Small intestine (tissue), 7 donors: ENCODE results near the gene STRBP. TPM values are rescaled to one million over a fixed set of nuclear protein-coding genes. Genes with fewer than 3 reads are reported as not detected.

Source experiments
- DNase-seq, 2 donors: peaks; one replicate each; pipeline versions ENCODE4 v3.0.0 to v3.0.0-alpha.2; 2013
- FAIRE-seq: peaks from 2 replicates; lab custom pipeline; 2012; peaks lifted over from hg19 to GRCh38; lab: Jason Lieb, UNC
- H3K27ac ChIP-seq, 3 donors: one replicate each; pipeline ENCODE4 v1.5.1; 2013; ENCODE audit warnings: low read length in 2 of 3, mild to moderate bottlenecking in 2 of 3, control low read depth in 1 of 3, inconsistent platforms in 1 of 3, low read depth in 1 of 3, moderate library complexity in 1 of 3
- H3K27me3 ChIP-seq, 3 donors: one replicate each; pipeline ENCODE4 v1.6.1; 2013; ENCODE audit warnings: low read length in 3 of 3, inconsistent platforms in 1 of 3; ENCODE audit not compliant: control insufficient read depth in 3 of 3, insufficient read depth in 3 of 3
- H3K36me3 ChIP-seq, 3 donors: one replicate each; pipeline ENCODE4 v1.6.1; 2013; ENCODE audit warnings: low read length in 3 of 3, inconsistent platforms in 1 of 3, low read depth in 1 of 3, mild to moderate bottlenecking in 1 of 3, moderate library complexity in 1 of 3; ENCODE audit not compliant: control insufficient read depth in 3 of 3, insufficient read depth in 2 of 3
- H3K4me1 ChIP-seq, 3 donors: one replicate each; pipeline ENCODE4 v1.6.1; 2013; ENCODE audit warnings: low read length in 2 of 3, inconsistent platforms in 1 of 3, low read depth in 1 of 3, mild to moderate bottlenecking in 1 of 3, moderate library complexity in 1 of 3; ENCODE audit not compliant: control insufficient read depth in 3 of 3, insufficient read depth in 2 of 3
- H3K4me3 ChIP-seq, 3 donors: one replicate each; pipeline ENCODE4 v1.5.1; 2013; ENCODE audit warnings: low read length in 3 of 3, control low read depth in 1 of 3, inconsistent platforms in 1 of 3, low read depth in 1 of 3, mild to moderate bottlenecking in 1 of 3, moderate library complexity in 1 of 3
- H3K9me3 ChIP-seq, 2 donors: one replicate each; pipeline ENCODE4 v1.6.1; 2013; ENCODE audit warnings: low read depth in 1 of 2, low read length in 1 of 2; ENCODE audit not compliant: control insufficient read depth in 2 of 2, insufficient read depth in 1 of 2
- WGBS, 3 donors: extraction: QIAGEN DNeasy Blood & Tissue Kit; methylation state at CpG; one replicate each; pipeline ENCODE4 v1.1.7; 2013; 5-methylcytosine and 5-hydroxymethylcytosine counted together
- polyA plus RNA-seq, 4 donors: library from polyadenylated mRNA; stranded (reverse) in 3 of 4; unstranded in 1 of 4; fragments of 200-250 nt in 3 of 4; fragments of 120-200 nt in 1 of 4; gene quantifications; one replicate each; pipeline versions ENCODE4 v1.2.1 to v1.2.3, GENCODE V29; 2013
- donor health status: healthy with polysubstance abuse.
- donor health status: control.
- donor health status: control.
- donor health status: Bipolar disorder and iron deficiency.
- donor health status: healthy.

Gene STRBP
- polyA plus RNA-seq, 4 donors: 13.8 to 26.6 (median 23.0) TPM

GRCh38 chr9:123085916-123086315 lies 182.5 kb downstream of the STRBP start:
- Histone ChIP-seq H3K27ac (no peak overlapping the region), H3K4me3 (no peak overlapping the region), H3K4me1 (no peaks in the 10 kb centered on the region), H3K9me3 (no peaks in the 10 kb centered on the region), H3K36me3 (peaks cover 2 to 27% (median 9%) of the 10 kb centered on the region in 3 donors), H3K27me3 (no peaks in the 10 kb centered on the region)
- DNase-seq (no peak), FAIRE-seq (no peak)
- 63 to 68% (median 65%) methylated on average over 2 of the region's 2 CpGs for WGBS, 3 donors

GRCh38 chr9:123084256-123084655 lies 184.1 kb downstream of the STRBP start:
- Histone ChIP-seq H3K4me1 (no peaks in the 10 kb centered on the region), H3K36me3 (peaks cover 5 to 30% (median 6%) of the 10 kb centered on the region in 3 donors), H3K27ac (no peak overlapping the region), H3K9me3 (no peaks in the 10 kb centered on the region), H3K27me3 (no peaks in the 10 kb centered on the region), H3K4me3 (no peak overlapping the region)
- WGBS, 3 donors: 86 to 100% (median 97%) methylated on average over 1 of the region's 1 CpG
- DNase-seq (no peak), FAIRE-seq (no peak)

- peak; percentile 44 to 51 for DNase-seq
- Histone ChIP-seq H3K27me3 (no peaks in the 10 kb centered on the region), H3K9me3 (no peaks in the 10 kb centered on the region), H3K27ac (no peak overlapping the region), H3K4me3 (no peak overlapping the region), H3K36me3 (peaks cover 5 to 34% (median 6%) of the 10 kb centered on the region in 3 donors), H3K4me1 (no peaks in the 10 kb centered on the region)
- 50 to 70% (median 66%) methylated on average over 6 of the region's 6 CpGs for WGBS, 3 donors
- no peak for FAIRE-seq
Measured at GRCh38 chr9:123083680-123084079, 184.7 kb downstream of the STRBP start.

- FAIRE-seq: no peak
- 40 to 54% (median 41%) methylated on average over 2 of the region's 2 CpGs for WGBS, 3 donors
- H3K36me3 ChIP-seq: peaks cover 5 to 30% (median 8%) of the 10 kb centered on the region in 3 donors
- H3K27me3 ChIP-seq: no peaks in the 10 kb centered on the region
- peak; percentile 35 to 38 for DNase-seq
- no peak overlapping the region for H3K27ac ChIP-seq
- H3K9me3 ChIP-seq: no peaks in the 10 kb centered on the region
- no peaks in the 10 kb centered on the region for H3K4me1 ChIP-seq
- no peak overlapping the region for H3K4me3 ChIP-seq
Measured at GRCh38 chr9:123081824-123082223, 186.6 kb downstream of the STRBP start.

GRCh38 chr9:123080444-123080843 lies 187.9 kb downstream of the STRBP start:
- Histone ChIP-seq H3K36me3 (peaks cover 5 to 28% (median 8%) of the 10 kb centered on the region in 3 donors), H3K4me3 (no peak overlapping the region), H3K9me3 (no peaks in the 10 kb centered on the region), H3K27ac (no peak overlapping the region), H3K27me3 (no peaks in the 10 kb centered on the region), H3K4me1 (no peaks in the 10 kb centered on the region)
- FAIRE-seq: no peak
- WGBS, 3 donors: 87 to 96% (median 93%) methylated on average over 3 of the region's 3 CpGs
- DNase-seq: no peak

- no peaks in the 10 kb centered on the region for H3K9me3 ChIP-seq
- H3K4me1 ChIP-seq: no peaks in the 10 kb centered on the region
- 79 to 98% (median 96%) methylated on average over 3 of the region's 3 CpGs for WGBS, 3 donors
- no peak overlapping the region for H3K27ac ChIP-seq
- H3K36me3 ChIP-seq: peaks cover 0 to 15% (median 2%) of the 10 kb centered on the region in 3 donors
- DNase-seq: no peak
- no peak overlapping the region for H3K4me3 ChIP-seq
- no peaks in the 10 kb centered on the region for H3K27me3 ChIP-seq
- FAIRE-seq: no peak
Measured at GRCh38 chr9:123074628-123075027, 193.8 kb downstream of the STRBP start.

GRCh38 chr9:123073991-123074422 lies 194.4 kb downstream of the STRBP start:
- no peak overlapping the region for H3K4me3 ChIP-seq
- H3K27me3 ChIP-seq: no peaks in the 10 kb centered on the region
- DNase-seq: no peak
- FAIRE-seq: no peak
- WGBS, 3 donors: 72 to 91% (median 86%) methylated on average over 1 of the region's 1 CpG
- no peak overlapping the region for H3K27ac ChIP-seq
- no peaks in the 10 kb centered on the region for H3K9me3 ChIP-seq
- peaks cover 0 to 9% (median 2%) of the 10 kb centered on the region in 3 donors for H3K36me3 ChIP-seq
- H3K4me1 ChIP-seq: no peaks in the 10 kb centered on the region

GRCh38 chr9:123073441-123073840 lies 194.9 kb downstream of the STRBP start:
- FAIRE-seq: no peak
- Histone ChIP-seq H3K9me3 (no peaks in the 10 kb centered on the region), H3K27ac (no peak overlapping the region), H3K4me3 (no peak overlapping the region), H3K36me3 (peaks cover 0 to 6% (median under 1%) of the 10 kb centered on the region in 3 donors), H3K27me3 (no peaks in the 10 kb centered on the region), H3K4me1 (no peaks in the 10 kb centered on the region)
- 74 to 89% (median 80%) methylated on average over 5 of the region's 5 CpGs for WGBS, 3 donors
- DNase-seq: no peak

GRCh38 chr9:123072407-123072995 lies 195.9 kb downstream of the STRBP start:
- DNase-seq (no peak), FAIRE-seq (no peak)
- H3K4me3 ChIP-seq: no peak overlapping the region
- H3K27ac ChIP-seq: no peak overlapping the region
- no peaks in the 10 kb centered on the region for H3K27me3 ChIP-seq
- WGBS, 3 donors: 85 to 94% (median 89%) methylated on average over 2 of the region's 2 CpGs
- peaks cover 0 to 6% (median 0%) of the 10 kb centered on the region in 3 donors for H3K36me3 ChIP-seq
- H3K9me3 ChIP-seq: no peaks in the 10 kb centered on the region
- H3K4me1 ChIP-seq: no peaks in the 10 kb centered on the region
